H9 (cell line): ENCODE data around the gene CAMK2N1. TPM values are rescaled to one million over a fixed set of nuclear protein-coding genes. Genes with fewer than 3 reads are reported as not detected.

Source experiments
- DNase-seq: peaks from one replicate; pipeline ENCODE4 v3.0.0-alpha.2; 2017
- H2AFZ ChIP-seq: one replicate; pipeline ENCODE4 v1.6.1; 2013; ENCODE audit warnings: mild to moderate bottlenecking, low read length, control low read depth, moderate library complexity
- H2AK5ac ChIP-seq: 2 replicates; pipeline ENCODE4 v1.6.1; 2013; ENCODE audit warnings: low read length, control low read depth, mixed read lengths; ENCODE audit not compliant: insufficient read length
- H2BK120ac ChIP-seq: one replicate; pipeline ENCODE4 v1.6.1; 2013; ENCODE audit warnings: low read depth, mild to moderate bottlenecking, low read length, control low read depth, inconsistent platforms; ENCODE audit not compliant: poor library complexity, severe bottlenecking
- H2BK12ac ChIP-seq: 2 replicates; pipeline ENCODE4 v1.6.1; 2013; ENCODE audit warnings: low read length, control low read depth, mixed read lengths, low read depth; ENCODE audit not compliant: insufficient read length
- H2BK15ac ChIP-seq: 2 replicates; pipeline ENCODE4 v1.6.1; 2013; ENCODE audit warnings: low read depth, low read length, control low read depth
- H2BK20ac ChIP-seq: one replicate; pipeline ENCODE4 v1.6.1; 2013; ENCODE audit warnings: low read depth, mild to moderate bottlenecking, low read length, control low read depth, inconsistent platforms; ENCODE audit not compliant: poor library complexity, severe bottlenecking
- H2BK5ac ChIP-seq: 2 replicates; pipeline ENCODE4 v1.6.1; 2013; ENCODE audit warnings: low read length, control low read depth, mixed read lengths; ENCODE audit not compliant: insufficient read length
- H3K14ac ChIP-seq: 2 replicates; pipeline ENCODE4 v1.6.1; 2013; ENCODE audit warnings: low read length, control low read depth; ENCODE audit not compliant: insufficient read depth
- H3K18ac ChIP-seq: 2 replicates; pipeline ENCODE4 v1.6.1; 2013; ENCODE audit warnings: low read depth, mild to moderate bottlenecking, mixed read lengths, low read length, control low read depth; ENCODE audit not compliant: insufficient read length
- H3K23ac ChIP-seq: 2 replicates; pipeline ENCODE4 v1.6.1; 2013; ENCODE audit warnings: low read length, control low read depth, mixed read lengths, low read depth; ENCODE audit not compliant: insufficient read length
- H3K23me2 ChIP-seq: 2 replicates; pipeline ENCODE4 v1.6.1; 2013; ENCODE audit warnings: low read depth, mild to moderate bottlenecking, mixed read lengths, low read length, control low read depth; ENCODE audit not compliant: insufficient read length, poor library complexity, severe bottlenecking
- H3K27ac ChIP-seq: 2 replicates; pipeline ENCODE4 v1.5.1; 2013; ENCODE audit warnings: low read length, control low read depth, mixed read lengths, low read depth; ENCODE audit not compliant: insufficient read length
- H3K27me3 ChIP-seq: 2 replicates; pipeline ENCODE4 v1.6.1; 2013; ENCODE audit warnings: low read length, control low read depth, inconsistent platforms; ENCODE audit not compliant: insufficient read depth
- H3K4ac ChIP-seq: 2 replicates; pipeline ENCODE4 v1.6.1; 2013; ENCODE audit warnings: low read depth, mild to moderate bottlenecking, control low read depth, inconsistent platforms, low read length, moderate library complexity
- H3K4me1 ChIP-seq: 2 replicates; pipeline ENCODE4 v1.6.1; 2013; ENCODE audit warnings: low read length, control low read depth, inconsistent platforms; ENCODE audit not compliant: insufficient read depth
- H3K4me2 ChIP-seq: 2 replicates; pipeline ENCODE4 v1.6.1; 2013; ENCODE audit warnings: low read length, control low read depth, mixed read lengths; ENCODE audit not compliant: insufficient read length, insufficient read depth
- H3K56ac ChIP-seq: 2 replicates; pipeline ENCODE4 v1.6.1; 2013; ENCODE audit warnings: low read depth, mild to moderate bottlenecking, mixed read lengths, low read length, control low read depth; ENCODE audit not compliant: insufficient read length
- H3K79me1 ChIP-seq: 2 replicates; pipeline ENCODE4 v1.6.1; 2013; ENCODE audit warnings: low read depth, mild to moderate bottlenecking, moderate library complexity, low read length, control low read depth, inconsistent platforms; ENCODE audit not compliant: insufficient read depth, poor library complexity, severe bottlenecking
- H3K79me2 ChIP-seq: 2 replicates; pipeline ENCODE4 v1.6.1; 2013; ENCODE audit warnings: low read length, control low read depth, inconsistent platforms; ENCODE audit not compliant: insufficient read depth
- H3K9ac ChIP-seq: 2 replicates; pipeline ENCODE4 v1.6.1; 2013; ENCODE audit warnings: low read length, control low read depth, mixed read lengths; ENCODE audit not compliant: insufficient read length; ENCODE audit errors: extremely low read depth
- H3K9me3 ChIP-seq: one replicate; pipeline ENCODE4 v1.6.1; 2013; ENCODE audit warnings: low read depth, low read length, inconsistent platforms; ENCODE audit not compliant: control insufficient read depth
- H3T11ph ChIP-seq: one replicate; pipeline ENCODE4 v1.6.1; 2013; ENCODE audit warnings: mild to moderate bottlenecking, low read length, control low read depth, inconsistent platforms
- H4K20me1 ChIP-seq: one replicate; pipeline ENCODE4 v1.6.1; 2013; ENCODE audit not compliant: control insufficient read depth, insufficient read length, insufficient read depth
- H4K5ac ChIP-seq: 2 replicates; pipeline ENCODE4 v1.6.1; 2013; ENCODE audit warnings: low read depth, mild to moderate bottlenecking, mixed read lengths, low read length, control low read depth; ENCODE audit not compliant: insufficient read length
- H4K8ac ChIP-seq: replicated peaks from 2 replicates; pipeline ENCODE4 v1.6.1; 2013; ENCODE audit warnings: low read length, control low read depth, mixed read lengths, low read depth; ENCODE audit not compliant: insufficient read length
- H4K91ac ChIP-seq: 2 replicates; pipeline ENCODE4 v1.6.1; 2013; ENCODE audit warnings: low read depth, mild to moderate bottlenecking, moderate library complexity, mixed read lengths, low read length, control low read depth; ENCODE audit not compliant: insufficient read length
- H3K27ac Mint-ChIP-seq, 3 experiments: 2 replicates in 2 of 3; 3 replicates in 1 of 3; pipeline ENCODE4 v1.8.0; 2020 to 2021; ENCODE audit warnings: mixed read lengths in 3 of 3, mild to moderate bottlenecking in 1 of 3, moderate library complexity in 1 of 3
- H3K27me3 Mint-ChIP-seq: 2 replicates; pipeline ENCODE4 v1.8.0; 2021; ENCODE audit warnings: low read depth, mild to moderate bottlenecking, moderate library complexity, mixed read lengths
- H3K36me3 Mint-ChIP-seq, 3 experiments: 2 replicates in 2 of 3; 3 replicates in 1 of 3; pipeline ENCODE4 v1.8.0; 2020 to 2021; ENCODE audit warnings: low read depth in 3 of 3, mixed read lengths in 3 of 3; ENCODE audit not compliant: insufficient read depth in 1 of 3
- H3K4me1 Mint-ChIP-seq, 2 experiments: 2 replicates each; pipeline ENCODE4 v1.8.0; 2020; ENCODE audit warnings: mixed read lengths in 2 of 2
- H3K4me3 Mint-ChIP-seq, 2 experiments: 2 replicates in 1 of 2; 3 replicates in 1 of 2; pipeline ENCODE4 v1.8.0; 2020 to 2021; ENCODE audit warnings: mild to moderate bottlenecking in 2 of 2, mixed read lengths in 2 of 2, moderate library complexity in 1 of 2
- H3K9me3 Mint-ChIP-seq, 2 experiments: 2 replicates in 1 of 2; 3 replicates in 1 of 2; pipeline ENCODE4 v1.8.0; 2020; ENCODE audit warnings: mild to moderate bottlenecking in 2 of 2, mixed read lengths in 2 of 2, moderate library complexity in 1 of 2
- CTCF ChIP-seq: fragments of 200-600 bp; sonication (generic); conservative IDR thresholded peaks from 3 replicates; pipeline ENCODE4 v1.8.0; 2021; ENCODE audit warnings: antibody characterized with exemption, mild to moderate bottlenecking
- WGBS: extraction: QIAGEN DNeasy Blood & Tissue Kit; methylation state at CpG from one replicate; pipeline ENCODE4 v1.1.7; 2013; ENCODE audit warnings: missing lambda C conversion rate, low lambda C conversion rate, mixed read lengths; ENCODE audit not compliant: insufficient read length; ENCODE audit errors: extremely low coverage; 5-methylcytosine and 5-hydroxymethylcytosine counted together
- total RNA-seq: library from RNA; stranded (reverse); gene quantifications from 2 replicates; pipeline ENCODE4 v1.2.1, GENCODE V29; 2021

CAMK2N1 gene
- total RNA-seq, 1 experiment from 2014 or later = 1.2 TPM

DNA sequence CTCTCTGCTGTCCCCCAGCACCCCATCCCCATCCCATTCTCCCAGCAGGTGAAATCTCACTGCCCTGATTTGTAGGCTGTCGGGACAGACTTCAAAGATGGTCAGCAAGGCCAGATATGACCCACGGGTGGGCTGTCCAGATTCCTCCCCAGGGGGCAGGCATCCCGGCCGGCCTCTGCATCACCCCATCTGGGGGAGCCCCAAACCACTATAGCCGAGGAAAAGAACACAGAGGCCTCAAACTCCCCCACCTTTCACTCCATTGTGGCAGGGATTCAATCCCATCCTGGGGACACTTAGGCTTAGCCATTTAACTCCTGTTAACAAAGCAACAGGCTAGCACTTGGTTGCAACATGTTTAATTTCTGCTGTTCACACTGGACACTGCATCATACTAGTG lies 13.1 kb upstream of the CAMK2N1 start:
- H2BK12ac ChIP-seq = no peak overlapping the region
- no peak overlapping the region for H3K56ac ChIP-seq
- H3K9ac ChIP-seq = no peak overlapping the region
- no peak overlapping the region for H2BK120ac ChIP-seq
- H3K27ac ChIP-seq = no peak overlapping the region
- no peak overlapping the region for H4K91ac ChIP-seq
- Mint-ChIP-seq H3K36me3 (peaks cover 19 to 43% (median 40%) of the 10 kb centered on the region in 3 experiments; a peak in 6 of 7 replicates), H3K4me1 (peaks cover 0 to 5% of the 10 kb centered on the region in 2 experiments), H3K27me3 (peaks cover 10% of the 10 kb centered on the region), H3K9me3 (no peaks in the 10 kb centered on the region), H3K4me3 (no peak overlapping the region), H3K27ac (no peak overlapping the region)
- no CpG with 5 or more reads among the region's 5 CpGs for WGBS
- H4K8ac ChIP-seq = no peak overlapping the region
- no peak overlapping the region for H2BK5ac ChIP-seq
- H3K4me2 ChIP-seq = no peak overlapping the region
- H2BK15ac ChIP-seq = no peak overlapping the region
- H3K4ac ChIP-seq = no peak overlapping the region
- H3T11ph ChIP-seq = no peak overlapping the region
- no peak overlapping the region for H4K5ac ChIP-seq
- no peaks in the 10 kb centered on the region for H3K23me2 ChIP-seq
- H3K27me3 ChIP-seq = no peaks in the 10 kb centered on the region
- H2AFZ ChIP-seq = no peak overlapping the region
- H3K4me1 ChIP-seq = no peaks in the 10 kb centered on the region
- no peak for DNase-seq
- no peak for TF ChIP-seq CTCF
- H3K79me2 ChIP-seq = no peaks in the 10 kb centered on the region; the same call in 1 of the 2 replicates
- no peak overlapping the region for H2BK20ac ChIP-seq
- H2AK5ac ChIP-seq = no peak overlapping the region
- no peaks in the 10 kb centered on the region for H3K79me1 ChIP-seq
- H3K9me3 ChIP-seq = no peaks in the 10 kb centered on the region
- H3K23ac ChIP-seq = no peak overlapping the region
- no peak overlapping the region for H3K14ac ChIP-seq
- H4K20me1 ChIP-seq = no peaks in the 10 kb centered on the region
- H3K18ac ChIP-seq = no peak overlapping the region
